HEK293T (cell line): ENCODE results near the gene WDR1.

ENCODE experiments used
- BHLHE40 ChIP-seq: fragments of 450-650 bp; IDR thresholded peaks from 2 replicates; pipeline ENCODE4 v1.6.1; 2016; ENCODE audit warnings: mild to moderate bottlenecking, moderate library complexity, borderline replicate concordance
- CTBP1 ChIP-seq: fragments of 450-650 bp; IDR thresholded peaks from 2 replicates; pipeline ENCODE4 v1.6.1; 2016; ENCODE audit warnings: borderline replicate concordance
- FOXA1 ChIP-seq: fragments of 450-650 bp; IDR thresholded peaks from 2 replicates; pipeline ENCODE4 v1.6.1; 2016; ENCODE audit warnings: mild to moderate bottlenecking
- FOXK2 ChIP-seq: fragments of 450-650 bp; IDR thresholded peaks from 2 replicates; pipeline ENCODE4 v1.6.1; 2016; ENCODE audit warnings: mild to moderate bottlenecking
- FOXM1 ChIP-seq: fragments of 450-650 bp; IDR thresholded peaks from 2 replicates; pipeline ENCODE4 v1.6.1; 2017; ENCODE audit warnings: mild to moderate bottlenecking, borderline replicate concordance
- L3MBTL2 ChIP-seq: fragments of 450-650 bp; conservative IDR thresholded peaks from 2 replicates; pipeline ENCODE4 v1.6.1; 2016; ENCODE audit warnings: mild to moderate bottlenecking
- NFRKB ChIP-seq: fragments of 450-650 bp; IDR thresholded peaks from 2 replicates; pipeline ENCODE4 v1.6.1; 2016; ENCODE audit warnings: mild to moderate bottlenecking, moderate library complexity
- SP1 ChIP-seq: fragments of 450-650 bp; IDR thresholded peaks from 2 replicates; pipeline ENCODE4 v1.6.1; 2017
- SUZ12 ChIP-seq: fragments of 450-650 bp; IDR thresholded peaks from 2 replicates; pipeline ENCODE4 v1.6.1; 2016; ENCODE audit warnings: mild to moderate bottlenecking
- TARDBP ChIP-seq: fragments of 450-650 bp; IDR thresholded peaks from 2 replicates; pipeline ENCODE4 v1.6.1; 2016
- TF ChIP-seq, protein P1 (sequence below): fragments of 450-650 bp; IDR thresholded peaks from 2 replicates; pipeline ENCODE4 v1.6.1; 2016

- no peak for TF ChIP-seq FOXA1
- no peak for TF ChIP-seq SUZ12
- TF ChIP-seq L3MBTL2, result no peak
- TF ChIP-seq FOXM1, result no peak
- TF ChIP-seq TARDBP, result no peak
- TF ChIP-seq BHLHE40, result no peak
- TF ChIP-seq FOXK2, result no peak
- TF ChIP-seq CTBP1, result no peak
- TF ChIP-seq, protein P1, sequence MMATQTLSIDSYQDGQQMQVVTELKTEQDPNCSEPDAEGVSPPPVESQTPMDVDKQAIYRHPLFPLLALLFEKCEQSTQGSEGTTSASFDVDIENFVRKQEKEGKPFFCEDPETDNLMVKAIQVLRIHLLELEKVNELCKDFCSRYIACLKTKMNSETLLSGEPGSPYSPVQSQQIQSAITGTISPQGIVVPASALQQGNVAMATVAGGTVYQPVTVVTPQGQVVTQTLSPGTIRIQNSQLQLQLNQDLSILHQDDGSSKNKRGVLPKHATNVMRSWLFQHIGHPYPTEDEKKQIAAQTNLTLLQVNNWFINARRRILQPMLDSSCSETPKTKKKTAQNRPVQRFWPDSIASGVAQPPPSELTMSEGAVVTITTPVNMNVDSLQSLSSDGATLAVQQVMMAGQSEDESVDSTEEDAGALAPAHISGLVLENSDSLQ, result no peak
- TF ChIP-seq NFRKB, result no peak
- no peak for TF ChIP-seq SP1
These were observed 10.1 kb downstream of the WDR1 start for GRCh38 chr4:10106421-10107039.
